IMR-90 (cell line): ENCODE measurements around the gene PRSS58. TPM values are rescaled to one million over a fixed set of nuclear protein-coding genes. Genes with fewer than 3 reads are reported as not detected.

Experiments
- ATAC-seq: fragments of 200-7000 bp; cut with Tn5 transposase; 2 replicates; pipeline ENCODE4 v1.9.1; 2020; ENCODE audit warnings: low read depth, mild to moderate bottlenecking, moderate library complexity
- BruUV-seq: library from RNA; stranded (reverse); fragments of 400-500 nt; replicated peaks from 2 replicates; lab custom pipeline; 2021; lab: Mats Ljungman, UMichigan
- CTCF ChIA-PET: fragments of 300-600 bp; formaldehyde crosslinking; extraction: SDS; loops from one replicate; lab custom pipeline; 2021; ENCODE audit warnings: antibody characterized with exemption; lab: Yijun Ruan, JAX
- POLR2A ChIA-PET: fragments of 300-600 bp; sonication (Branson Sonifier 250); formaldehyde crosslinking; loops from one replicate; lab custom pipeline; 2022; ENCODE audit warnings: antibody characterized with exemption; ENCODE audit not compliant: unreplicated experiment; lab: Charles Lee
- DNase-seq: peaks from one replicate; pipeline ENCODE4 v3.0.0; 2013
- H2AFZ ChIP-seq: replicated peaks from 2 replicates; pipeline ENCODE3; 2013; ENCODE audit warnings: low read length, mild to moderate bottlenecking; ENCODE audit not compliant: poor library complexity
- H2AK5ac ChIP-seq: 2 replicates; pipeline ENCODE4 v1.6.1; 2013; ENCODE audit warnings: low read depth, low read length, inconsistent platforms
- H2AK9ac ChIP-seq: replicated peaks from 2 replicates; pipeline ENCODE3; 2013; ENCODE audit warnings: mild to moderate bottlenecking, low read depth, low read length, moderate library complexity; ENCODE audit not compliant: poor library complexity
- H2BK120ac ChIP-seq: 2 replicates; pipeline ENCODE4 v1.6.1; 2013; ENCODE audit warnings: low read depth, low read length, inconsistent platforms
- H2BK15ac ChIP-seq: 3 replicates; pipeline ENCODE4 v1.6.1; 2013; ENCODE audit warnings: low read depth, low read length, inconsistent platforms
- H2BK20ac ChIP-seq: 2 replicates; pipeline ENCODE4 v1.6.1; 2013; ENCODE audit warnings: low read depth, mild to moderate bottlenecking, inconsistent platforms, low read length, moderate library complexity
- H2BK5ac ChIP-seq: 2 replicates; pipeline ENCODE4 v1.6.1; 2013; ENCODE audit warnings: mild to moderate bottlenecking, low read depth, low read length, inconsistent platforms; ENCODE audit not compliant: poor library complexity, severe bottlenecking
- H3K14ac ChIP-seq: replicated peaks from 2 replicates; pipeline ENCODE4 v1.6.1; 2013; ENCODE audit warnings: low read depth, low read length, inconsistent platforms
- H3K18ac ChIP-seq: 2 replicates; pipeline ENCODE4 v1.6.1; 2013; ENCODE audit warnings: low read depth, low read length, control low read depth
- H3K23ac ChIP-seq: 2 replicates; pipeline ENCODE4 v1.6.1; 2013; ENCODE audit warnings: low read depth, low read length, inconsistent platforms
- H3K27ac ChIP-seq: 2 replicates; pipeline ENCODE4 v1.5.1; 2013; ENCODE audit warnings: mild to moderate bottlenecking, control low read depth, low read length; ENCODE audit not compliant: insufficient read depth
- H3K27me3 ChIP-seq: 2 replicates; pipeline ENCODE4 v1.6.1; 2013; ENCODE audit warnings: low read length; ENCODE audit not compliant: control insufficient read depth, insufficient read depth
- H3K36me3 ChIP-seq: 2 replicates; pipeline ENCODE4 v1.6.1; 2013; ENCODE audit warnings: low read length, mixed read lengths; ENCODE audit not compliant: control insufficient read depth, insufficient read depth
- H3K4ac ChIP-seq: 2 replicates; pipeline ENCODE4 v1.6.1; 2013; ENCODE audit warnings: low read depth, low read length, inconsistent platforms
- H3K4me1 ChIP-seq: 2 replicates; pipeline ENCODE4 v1.6.1; 2013; ENCODE audit warnings: low read length, mixed read lengths; ENCODE audit not compliant: control insufficient read depth, insufficient read depth
- H3K4me2 ChIP-seq: 2 replicates; pipeline ENCODE4 v1.6.1; 2013; ENCODE audit warnings: low read depth, mild to moderate bottlenecking, control low read depth, low read length, moderate library complexity
- H3K4me3 ChIP-seq: 2 replicates; pipeline ENCODE4 v1.5.1; 2013; ENCODE audit warnings: low read depth, mild to moderate bottlenecking, control low read depth, low read length, moderate library complexity; ENCODE audit not compliant: insufficient read depth
- H3K56ac ChIP-seq: 2 replicates; pipeline ENCODE4 v1.6.1; 2013; ENCODE audit warnings: low read length, inconsistent platforms; ENCODE audit not compliant: insufficient read depth; ENCODE audit errors: extremely low read depth
- H3K79me1 ChIP-seq, 2 experiments: 2 replicates each; pipeline ENCODE4 v1.6.1; 2013; ENCODE audit warnings: low read length in 2 of 2, inconsistent platforms in 1 of 2, low read depth in 1 of 2
- H3K9ac ChIP-seq: 2 replicates; pipeline ENCODE4 v1.6.1; 2013; ENCODE audit warnings: low read depth, low read length, control low read depth
- H3K9me1 ChIP-seq: 2 replicates; pipeline ENCODE4 v1.6.1; 2013; ENCODE audit warnings: low read length, inconsistent platforms; ENCODE audit not compliant: insufficient read depth
- H3K9me3 ChIP-seq: 2 replicates; pipeline ENCODE4 v1.6.1; 2013; ENCODE audit warnings: low read length; ENCODE audit not compliant: control insufficient read depth, insufficient read depth
- H4K20me1 ChIP-seq: 2 replicates; pipeline ENCODE4 v1.6.1; 2013; ENCODE audit warnings: low read length, inconsistent platforms; ENCODE audit not compliant: insufficient read depth
- H4K5ac ChIP-seq: 2 replicates; pipeline ENCODE4 v1.6.1; 2013; ENCODE audit warnings: mild to moderate bottlenecking, low read depth, low read length, control low read depth
- H4K8ac ChIP-seq, 2 experiments: 2 replicates each; pipeline ENCODE4 v1.6.1; 2013; ENCODE audit warnings: low read depth in 2 of 2, low read length in 2 of 2, control low read depth in 1 of 2, inconsistent platforms in 1 of 2
- H4K91ac ChIP-seq: 2 replicates; pipeline ENCODE4 v1.6.1; 2013; ENCODE audit warnings: low read depth, low read length, inconsistent platforms; ENCODE audit not compliant: insufficient read depth
- MAFK ChIP-seq: IDR thresholded peaks from 2 replicates; pipeline ENCODE4 v1.6.1; 2012; ENCODE audit warnings: low read depth, low read length, improper control_type of control experiment
- MAZ ChIP-seq: IDR thresholded peaks from 2 replicates; pipeline ENCODE4 v1.6.1; 2012; ENCODE audit warnings: low read depth, mild to moderate bottlenecking, low read length, improper control_type of control experiment, moderate library complexity, borderline replicate concordance
- WGBS, 2 experiments: methylation state at CpG; one replicate each; pipeline versions ENCODE4 v1.1.5 to v1.1.7; 2013; ENCODE audit warnings: missing lambda C conversion rate in 2 of 2; ENCODE audit not compliant: insufficient read length in 1 of 2; ENCODE audit errors: extremely low coverage in 2 of 2; 5-methylcytosine and 5-hydroxymethylcytosine counted together
- dilution Hi-C: fragments of 300-500 bp; cut with HindIII; formaldehyde crosslinking; loops from one replicate; pipeline ENCODE4 v1.14.3; 2018; ENCODE audit warnings: low sequenced_read_pairs; ENCODE audit not compliant: unreplicated experiment
- in situ Hi-C: fragments of 300-500 bp; cut with MboI; formaldehyde crosslinking; loops from 3 replicates; pipeline ENCODE4 v1.14.3; 2019; ENCODE audit warnings: low sequenced_read_pairs, inconsistent platforms, mixed read lengths
- intact Hi-C: fragments of 100-400 bp; cut with micrococcal nuclease; formaldehyde crosslinking; loops from 2 replicates; pipeline ENCODE4 v1.10.0; 2022
- polyA plus RNA-seq, 3 experiments: library from polyadenylated mRNA; depleted of rRNA; stranded (reverse); fragments of >200 nt; gene quantifications; 2 replicates each; pipeline ENCODE4 v1.2.3, GENCODE V29; 2012; ENCODE audit warnings: low replicate concordance in 1 of 3
- total RNA-seq: library from RNA; depleted of rRNA; stranded (reverse); fragments of >200 nt; gene quantifications from 2 replicates; pipeline ENCODE4 v1.2.3, GENCODE V29; 2012

The PRSS58 gene
- total and polyA plus RNA-seq, 2 of the 4 experiments (the other 2 are of a cell fraction): not detected

- no peak overlapping the region for H2BK120ac ChIP-seq
- no CpG with 5 or more reads among the region's 3 CpGs for WGBS, 2 experiments
These were observed 17.2 kb upstream of the PRSS58 start for GRCh38 chr7:142275028-142275427.

More at GRCh38 chr7:142275028-142275427, 17.2 kb upstream of the PRSS58 start:
- DNase-seq (no peak), ATAC-seq (no peak)
- Histone ChIP-seq H2BK20ac (no peak overlapping the region), H4K8ac (no peak overlapping the region), H4K5ac (no peak overlapping the region), H3K9me3 (peaks cover 7% of the 10 kb centered on the region), H3K56ac (no peak overlapping the region), H3K4me1 (no peaks in the 10 kb centered on the region), H2AK9ac (no peak overlapping the region), H3K14ac (no peak overlapping the region), H4K91ac (no peak overlapping the region), H2BK5ac (no peak overlapping the region), H2AFZ (no peak overlapping the region), H3K18ac (no peak overlapping the region), H3K36me3 (no peaks in the 10 kb centered on the region), H2BK15ac (no peak overlapping the region), H3K23ac (no peak overlapping the region), H3K79me1 (no peaks in the 10 kb centered on the region), H3K9me1 (no peaks in the 10 kb centered on the region), H4K20me1 (no peaks in the 10 kb centered on the region), H3K4me3 (no peak overlapping the region), H3K27ac (no peak overlapping the region), H2AK5ac (no peak overlapping the region), H3K27me3 (no peaks in the 10 kb centered on the region), H3K4ac (no peak overlapping the region), H3K9ac (no peak overlapping the region), H3K4me2 (no peak overlapping the region)
- no peak for TF ChIP-seq MAZ
- TF ChIP-seq MAFK: 0 out of 2 replicates have a peak, but pooled peaks have one; percentile 24
- ChIA-PET CTCF (no interaction called here), POLR2A (no interaction called here)
- no TSS peak for BruUV-seq
- in situ Hi-C loops (no loop called here), dilution Hi-C loops (no loop called here), intact Hi-C loops (no loop called here)
